Chondrocyte (in vitro differentiated cells): ENCODE results near the gene COL4A2. TPM values are rescaled to one million over a fixed set of nuclear protein-coding genes. Genes with fewer than 3 reads are reported as not detected.
A peak's percentile ranks its signal among the peaks of the same experiment; 100 is the strongest.

Experiments
- DNase-seq: peaks from one replicate; pipeline ENCODE4 v3.0.0; 2021; ENCODE audit warnings: mixed read lengths, low spot score
- H3K27ac Mint-ChIP-seq: one replicate; pipeline ENCODE4 v1.8.0; 2021; ENCODE audit warnings: mild to moderate bottlenecking, moderate library complexity, mixed read lengths; ENCODE audit not compliant: unreplicated experiment
- H3K27me3 Mint-ChIP-seq: 2 replicates; pipeline ENCODE4 v1.8.0; 2021; ENCODE audit warnings: low read depth, mixed read lengths
- H3K36me3 Mint-ChIP-seq: 2 replicates; pipeline ENCODE4 v1.8.0; 2021; ENCODE audit warnings: low read depth, mixed read lengths
- H3K4me1 Mint-ChIP-seq: 2 replicates; pipeline ENCODE4 v1.8.0; 2021; ENCODE audit warnings: low read depth, mild to moderate bottlenecking, mixed read lengths
- H3K4me3 Mint-ChIP-seq: one replicate; pipeline ENCODE4 v1.8.0; 2021; ENCODE audit warnings: mild to moderate bottlenecking, moderate library complexity, mixed read lengths; ENCODE audit not compliant: unreplicated experiment
- H3K9me3 Mint-ChIP-seq: 2 replicates; pipeline ENCODE4 v1.8.0; 2021; ENCODE audit warnings: low read depth, mixed read lengths
- total RNA-seq: library from RNA; stranded (reverse); gene quantifications from 3 replicates; pipeline ENCODE4 v1.2.1, GENCODE V29; 2021
- TF ChIP-seq, protein P1 (sequence below): fragments of 200-600 bp; sonication (generic); IDR thresholded peaks from 2 replicates; pipeline ENCODE4 v1.5.0; 2021; ENCODE audit warnings: antibody characterized with exemption, mild to moderate bottlenecking, moderate library complexity

Gene COL4A2
- total RNA-seq, 1 donor from 2014 or later: 2,366 TPM

- H3K27me3 Mint-ChIP-seq: no peaks in the 10 kb centered on the region
- H3K27ac Mint-ChIP-seq: peak overlapping the region; percentile 99
- H3K9me3 Mint-ChIP-seq: no peaks in the 10 kb centered on the region
Measured at GRCh38 chr13:110360598-110360997, 53.5 kb downstream of the COL4A2 start.

DNA sequence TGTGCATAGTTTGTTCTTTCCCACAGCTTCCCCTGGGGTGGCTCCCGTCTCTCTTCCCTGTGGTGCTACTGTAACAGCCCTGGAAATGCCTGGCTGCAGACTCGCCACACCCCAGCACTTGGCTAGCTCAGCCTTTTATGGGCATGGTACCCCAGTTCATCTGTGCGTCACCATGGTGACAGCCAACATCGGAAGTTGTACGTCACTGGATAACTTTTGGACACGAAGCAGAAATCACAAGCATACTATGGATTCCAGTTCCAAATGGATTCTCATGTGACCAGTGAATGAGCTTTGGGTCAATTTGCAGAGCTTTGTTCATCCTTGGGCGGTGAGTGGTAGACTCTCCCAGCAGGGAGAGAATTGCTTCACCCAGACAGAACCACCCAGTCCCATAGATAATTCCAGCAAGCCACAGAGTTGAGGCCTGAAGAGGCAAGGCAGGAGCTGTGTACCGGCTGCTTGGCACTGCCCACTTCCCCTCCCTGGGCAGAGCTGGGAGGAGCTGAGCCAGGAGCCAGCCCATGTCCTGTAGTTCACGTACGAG lies 54.4 kb downstream of the COL4A2 start:
- peak overlapping the region; percentile 99 for H3K27ac Mint-ChIP-seq
- DNase-seq: no peak
- peak overlapping the region; percentile 15 for H3K4me3 Mint-ChIP-seq
- peaks cover 35% of the 10 kb centered on the region for H3K36me3 Mint-ChIP-seq
- H3K27me3 Mint-ChIP-seq: no peaks in the 10 kb centered on the region
- TF ChIP-seq, protein P1, sequence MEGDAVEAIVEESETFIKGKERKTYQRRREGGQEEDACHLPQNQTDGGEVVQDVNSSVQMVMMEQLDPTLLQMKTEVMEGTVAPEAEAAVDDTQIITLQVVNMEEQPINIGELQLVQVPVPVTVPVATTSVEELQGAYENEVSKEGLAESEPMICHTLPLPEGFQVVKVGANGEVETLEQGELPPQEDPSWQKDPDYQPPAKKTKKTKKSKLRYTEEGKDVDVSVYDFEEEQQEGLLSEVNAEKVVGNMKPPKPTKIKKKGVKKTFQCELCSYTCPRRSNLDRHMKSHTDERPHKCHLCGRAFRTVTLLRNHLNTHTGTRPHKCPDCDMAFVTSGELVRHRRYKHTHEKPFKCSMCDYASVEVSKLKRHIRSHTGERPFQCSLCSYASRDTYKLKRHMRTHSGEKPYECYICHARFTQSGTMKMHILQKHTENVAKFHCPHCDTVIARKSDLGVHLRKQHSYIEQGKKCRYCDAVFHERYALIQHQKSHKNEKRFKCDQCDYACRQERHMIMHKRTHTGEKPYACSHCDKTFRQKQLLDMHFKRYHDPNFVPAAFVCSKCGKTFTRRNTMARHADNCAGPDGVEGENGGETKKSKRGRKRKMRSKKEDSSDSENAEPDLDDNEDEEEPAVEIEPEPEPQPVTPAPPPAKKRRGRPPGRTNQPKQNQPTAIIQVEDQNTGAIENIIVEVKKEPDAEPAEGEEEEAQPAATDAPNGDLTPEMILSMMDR: no peak
- H3K4me1 Mint-ChIP-seq: peaks cover 87% of the 10 kb centered on the region
- H3K9me3 Mint-ChIP-seq: no peaks in the 10 kb centered on the region

More at GRCh38 chr13:110360598-110360997, 53.5 kb downstream of the COL4A2 start:
- TF ChIP-seq, protein P1: no peak
- Mint-ChIP-seq H3K4me1 (peaks cover 86% of the 10 kb centered on the region), H3K4me3 (no peak overlapping the region), H3K36me3 (peaks cover 32% of the 10 kb centered on the region)
- no peak for DNase-seq

- H3K36me3 Mint-ChIP-seq: peaks cover 35% of the 10 kb centered on the region
- peak overlapping the region; percentile 99 for H3K27ac Mint-ChIP-seq
- no peak for DNase-seq
- no peaks in the 10 kb centered on the region for H3K27me3 Mint-ChIP-seq
- TF ChIP-seq, protein P1: peak; percentile 59
- H3K9me3 Mint-ChIP-seq: no peaks in the 10 kb centered on the region
- no peak overlapping the region for H3K4me3 Mint-ChIP-seq
- H3K4me1 Mint-ChIP-seq: peaks cover 91% of the 10 kb centered on the region
Measured at GRCh38 chr13:110363010-110363409, 55.9 kb downstream of the COL4A2 start.

DNA sequence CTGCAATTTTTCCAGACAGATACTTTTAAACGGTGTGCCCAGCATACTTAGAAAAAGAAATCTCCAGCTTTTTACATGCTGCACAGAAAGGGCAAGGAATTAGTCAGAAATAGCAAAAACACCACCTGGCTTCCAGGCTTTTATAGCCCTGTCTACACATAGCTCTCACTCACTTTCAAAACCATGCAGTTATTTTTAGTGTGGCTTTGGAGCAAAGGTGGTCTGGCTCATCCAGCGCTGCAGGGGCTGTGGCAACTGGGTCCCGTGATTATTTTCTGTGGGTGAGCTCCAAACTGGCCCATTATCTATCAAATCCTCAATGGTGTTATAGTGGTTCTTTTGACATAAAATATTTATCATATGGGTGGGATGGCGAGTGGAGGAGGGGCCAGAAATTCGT lies 57.0 kb downstream of the COL4A2 start:
- no peaks in the 10 kb centered on the region for H3K27me3 Mint-ChIP-seq
- no peak for DNase-seq
- H3K27ac Mint-ChIP-seq: peak overlapping the region; percentile 99
- TF ChIP-seq, protein P1: no peak
- H3K9me3 Mint-ChIP-seq: no peaks in the 10 kb centered on the region
- peaks cover 93% of the 10 kb centered on the region for H3K4me1 Mint-ChIP-seq
- H3K36me3 Mint-ChIP-seq: peaks cover 27% of the 10 kb centered on the region
- H3K4me3 Mint-ChIP-seq: no peak overlapping the region

DNA sequence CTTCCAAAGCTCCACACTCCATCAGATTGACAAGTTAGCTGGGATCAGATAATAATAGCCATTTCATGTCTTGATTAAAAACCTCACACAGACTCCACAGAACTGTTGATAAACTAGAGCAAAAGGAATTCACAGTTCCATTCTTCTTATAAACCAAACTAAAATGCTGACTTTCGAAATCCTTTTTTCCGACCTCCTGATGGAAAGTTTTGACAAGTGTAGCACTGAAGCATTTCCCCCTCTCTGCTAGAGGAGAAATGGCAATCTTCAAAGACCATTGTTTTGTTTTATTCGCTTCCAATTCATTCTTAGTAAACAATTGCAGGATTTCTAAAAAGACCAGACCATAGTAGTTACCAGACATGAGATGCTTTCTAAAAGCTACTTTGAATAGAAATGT lies 58.8 kb downstream of the COL4A2 start:
- DNase-seq: no peak
- TF ChIP-seq, protein P1: no peak
- Mint-ChIP-seq H3K27me3 (no peaks in the 10 kb centered on the region), H3K4me3 (no peak overlapping the region), H3K27ac (peak overlapping the region; percentile 82), H3K36me3 (peaks cover 26% of the 10 kb centered on the region), H3K9me3 (no peaks in the 10 kb centered on the region), H3K4me1 (peaks cover 87% of the 10 kb centered on the region)
